ENCODE results near the gene WDR6. TPM values are rescaled to one million over a fixed set of nuclear protein-coding genes. Genes with fewer than 3 reads are reported as not detected.
A peak's percentile ranks its signal among the peaks of the same experiment; 100 is the strongest.

The WDR6 gene
- total RNA-seq, 1 experiment from 2014 or later, result 81.9 TPM

DNA sequence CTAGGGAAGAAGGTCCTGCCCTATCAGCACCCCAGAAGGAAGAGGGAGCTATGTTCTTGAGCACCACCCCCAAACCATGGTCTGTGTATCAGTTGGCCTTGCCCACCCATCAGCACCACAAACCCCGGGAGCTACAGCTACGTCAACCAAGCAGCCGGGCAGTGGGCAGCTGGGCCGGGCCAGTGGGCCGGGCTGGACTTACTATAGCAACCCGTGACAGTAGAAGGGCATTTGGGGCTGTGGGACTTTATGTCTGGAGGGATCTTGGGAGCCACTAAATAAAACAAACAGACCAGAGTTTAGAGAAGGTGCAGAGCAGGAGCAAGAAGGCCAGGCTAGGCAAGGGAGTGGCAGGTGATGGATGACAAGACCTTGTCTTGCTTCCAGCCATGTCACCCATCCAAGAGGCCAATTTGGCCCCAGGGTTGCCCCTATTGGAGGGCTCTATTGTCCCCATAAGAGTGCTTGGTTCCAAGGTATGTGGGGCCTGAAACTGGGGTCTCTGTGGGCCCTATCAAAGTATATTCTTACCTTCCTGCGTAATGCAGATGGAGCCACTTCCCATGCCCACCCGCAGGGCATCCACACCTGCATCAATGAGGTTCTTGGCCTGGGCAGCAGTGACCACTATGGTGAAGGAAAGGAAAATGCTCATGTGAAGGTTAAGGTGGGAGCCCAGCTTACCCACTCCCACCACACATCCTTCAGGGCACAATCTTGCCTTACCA, 18.8 kb downstream of the WDR6 start:
- DNase-seq, result no peak
- Histone ChIP-seq H3K9me3 (replicated peaks) (no peaks in the 10 kb centered on the region), H3K36me3 (peaks cover 37% of the 10 kb centered on the region), H3K27me3 (no peaks in the 10 kb centered on the region), H3K4me1 (peaks cover 8% of the 10 kb centered on the region), H3K27ac (no peak overlapping the region), H3K4me3 (no peak overlapping the region)

DNA sequence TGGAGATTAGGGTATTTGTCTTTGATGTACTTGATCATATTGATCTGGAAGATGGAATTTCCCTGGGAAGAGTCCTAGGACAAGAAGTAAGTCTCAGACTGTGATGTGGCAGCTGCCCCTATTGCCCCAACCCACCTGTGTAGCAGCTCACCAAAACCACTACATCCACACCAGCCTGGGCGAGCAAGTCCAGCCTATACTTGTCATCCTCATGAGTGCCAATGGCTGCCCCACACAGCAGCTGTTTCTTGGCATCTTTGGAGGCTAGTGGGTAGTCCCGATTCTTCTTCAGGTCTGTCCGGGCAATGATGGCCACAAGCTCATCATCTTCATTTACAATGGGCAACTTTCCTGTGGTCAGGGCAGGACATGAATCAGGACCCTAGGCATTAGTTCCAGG, 19.3 kb downstream of the WDR6 start:
- no peak for DNase-seq

DNA sequence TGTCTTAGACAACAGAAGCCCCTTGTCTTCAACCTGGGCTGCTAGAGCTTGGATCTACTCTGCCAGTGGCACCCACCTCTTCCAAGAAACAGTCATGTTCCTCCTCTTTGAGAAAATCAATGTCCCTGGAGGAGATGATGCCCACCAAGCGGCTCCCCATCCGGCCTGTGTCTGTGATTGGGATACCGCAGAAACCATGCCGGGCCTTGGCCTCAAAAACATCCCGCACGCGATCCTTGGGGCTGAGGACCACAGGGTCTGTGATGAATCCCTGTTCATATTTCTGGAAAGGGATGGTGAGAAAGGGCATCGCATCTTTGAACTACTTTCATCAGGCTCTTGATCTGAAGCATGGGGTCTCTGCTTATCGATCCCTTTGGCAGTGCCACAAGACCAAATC, 20.4 kb downstream of the WDR6 start:
- Histone ChIP-seq H3K4me1 (peaks cover 8% of the 10 kb centered on the region), H3K9me3 (replicated peaks) (no peaks in the 10 kb centered on the region), H3K27me3 (no peaks in the 10 kb centered on the region), H3K27ac (no peak overlapping the region), H3K36me3 (peaks cover 51% of the 10 kb centered on the region), H3K4me3 (no peak overlapping the region)
- DNase-seq, result no peak

More for the DNA sequence above, 19.3 kb downstream of the WDR6 start:
- Histone ChIP-seq H3K9me3 (replicated peaks) (no peaks in the 10 kb centered on the region), H3K27ac (no peak overlapping the region), H3K27me3 (no peaks in the 10 kb centered on the region), H3K4me1 (peaks cover 8% of the 10 kb centered on the region), H3K36me3 (peaks cover 41% of the 10 kb centered on the region), H3K4me3 (no peak overlapping the region)

DNA sequence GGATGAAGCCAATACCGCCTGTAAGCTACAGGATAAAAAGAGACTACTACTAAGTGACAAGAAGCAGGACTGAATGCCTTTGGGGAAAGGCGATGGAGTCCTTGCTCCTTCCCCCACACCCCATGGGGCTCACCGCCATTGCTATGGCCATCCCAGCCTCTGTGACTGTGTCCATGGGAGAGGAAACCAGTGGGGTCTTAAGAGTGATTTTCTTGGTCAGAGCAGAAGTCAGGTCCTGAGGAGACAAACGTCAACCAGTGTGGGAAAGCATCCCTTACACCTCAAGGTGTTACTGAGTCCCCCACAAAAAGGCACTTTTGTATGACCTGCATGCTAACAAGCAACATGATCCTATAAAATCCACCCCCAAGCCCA, 21.1 kb downstream of the WDR6 start:
- DNase-seq, result no peak
- H3K36me3 ChIP-seq, result peaks cover 53% of the 10 kb centered on the region
- no peak overlapping the region; the same call in 1 of the 2 replicates for H3K27ac ChIP-seq
- no peaks in the 10 kb centered on the region for H3K27me3 ChIP-seq
- peaks cover 6% of the 10 kb centered on the region for H3K4me1 ChIP-seq
- H3K4me3 ChIP-seq, result peak overlapping the region; percentile 66
- H3K9me3 ChIP-seq (replicated peaks), result no peaks in the 10 kb centered on the region

DNA sequence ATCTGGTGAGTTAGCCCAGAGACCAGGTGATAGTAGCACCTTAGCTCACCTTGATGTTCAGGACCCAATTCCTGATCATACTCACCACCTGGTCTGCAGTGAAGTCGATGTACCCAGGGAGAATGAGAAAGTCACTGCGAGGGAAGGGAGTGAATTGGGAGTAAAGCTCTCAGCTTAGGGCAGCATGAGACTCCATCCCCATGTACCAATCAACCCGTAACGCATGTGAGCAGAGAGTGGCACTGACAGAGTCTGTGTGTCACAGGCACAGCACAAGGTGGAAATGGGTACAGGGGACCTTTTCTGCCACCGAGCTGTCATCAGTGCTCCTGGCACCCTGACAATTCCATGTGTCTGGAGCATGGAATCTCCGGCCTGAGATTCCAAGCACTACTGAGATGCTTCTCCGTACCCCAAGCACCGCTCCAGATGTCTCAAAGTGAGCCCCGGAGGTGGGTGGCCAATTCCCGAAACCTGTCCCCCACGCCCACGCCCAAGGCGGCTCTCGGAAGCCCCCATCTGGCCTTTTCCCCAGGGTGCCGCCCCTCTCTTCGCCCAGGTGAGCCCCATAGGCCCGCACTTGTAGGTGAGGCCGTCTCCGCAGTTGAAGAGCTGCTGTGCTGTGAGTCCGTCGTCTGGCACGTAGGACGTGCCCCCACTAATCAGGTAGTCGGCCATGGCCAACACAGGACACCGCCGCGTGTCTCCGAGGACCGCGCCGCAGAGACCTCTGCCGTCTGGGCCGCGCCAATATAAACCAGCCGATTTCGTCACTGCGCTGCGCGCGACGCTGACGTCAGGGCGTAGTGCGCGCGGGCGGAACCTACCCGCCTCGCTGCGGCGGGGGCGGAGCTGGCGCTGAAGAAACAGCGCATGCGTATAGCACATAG, 21.7 kb downstream of the WDR6 start, which contains the start of gene IMPDH2:
TSS of gene IMPDH2 (minus strand) at position 726 of the 890 bp plus-strand sequence. CDS start at position 678, 48 bp downstream.
- Histone ChIP-seq H3K9me3 (replicated peaks) (no peaks in the 10 kb centered on the region), H3K4me1 (peaks cover 6% of the 10 kb centered on the region), H3K36me3 (peaks cover 53% of the 10 kb centered on the region), H3K4me3 (peak within 1 kb of the TSS; percentile 66), H3K27me3 (no peaks in the 10 kb centered on the region), H3K27ac (peak within 1 kb of the TSS; percentile 60)
- peak; percentile 87 to 92 for DNase-seq

DNA sequence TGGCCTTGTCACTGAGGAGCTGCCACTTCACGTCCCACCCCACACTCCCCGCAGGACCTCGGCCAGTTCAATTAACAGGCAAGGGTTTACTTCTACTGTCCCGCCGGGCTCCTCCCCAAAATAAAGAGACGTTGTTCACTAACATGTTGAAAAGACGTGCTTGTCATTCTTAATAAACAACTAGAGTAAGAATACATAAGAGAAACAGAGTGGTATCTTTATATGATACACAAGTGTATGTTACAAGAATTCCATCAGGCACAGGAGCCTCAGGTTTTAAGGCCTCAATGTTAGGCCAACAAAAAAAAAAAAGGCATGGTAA, 22.3 kb downstream of the WDR6 start:
- Histone ChIP-seq H3K27ac (no peak overlapping the region), H3K36me3 (peaks cover 56% of the 10 kb centered on the region), H3K4me1 (peaks cover 6% of the 10 kb centered on the region), H3K4me3 (peak overlapping the region; percentile 66), H3K27me3 (no peaks in the 10 kb centered on the region), H3K9me3 (replicated peaks) (no peaks in the 10 kb centered on the region)
- no peak for DNase-seq

DNA sequence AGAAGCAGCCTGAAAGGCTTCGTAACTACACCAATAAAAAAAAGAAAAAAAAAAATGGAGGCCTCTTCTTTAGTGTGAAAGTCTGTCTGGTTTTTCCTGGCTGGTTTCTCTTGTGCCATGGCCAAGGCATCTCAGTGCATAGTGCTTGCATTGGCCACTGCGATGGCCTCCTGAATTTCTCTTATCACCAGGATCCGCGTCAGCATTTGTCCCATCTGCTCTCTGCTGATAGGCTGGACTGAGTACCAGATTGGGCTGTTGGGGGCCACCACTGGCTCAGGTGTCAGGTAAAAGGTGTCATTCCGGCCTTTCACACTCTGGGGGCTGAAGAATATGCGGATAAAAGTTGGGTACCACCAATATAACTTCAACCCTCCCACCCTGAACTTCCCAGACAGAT, 23.1 kb downstream of the WDR6 start:
- DNase-seq, result no peak
- Histone ChIP-seq H3K36me3 (peaks cover 56% of the 10 kb centered on the region), H3K27ac (no peak overlapping the region), H3K4me1 (peaks cover 6% of the 10 kb centered on the region), H3K9me3 (replicated peaks) (no peaks in the 10 kb centered on the region), H3K27me3 (no peaks in the 10 kb centered on the region), H3K4me3 (no peak overlapping the region)

DNA sequence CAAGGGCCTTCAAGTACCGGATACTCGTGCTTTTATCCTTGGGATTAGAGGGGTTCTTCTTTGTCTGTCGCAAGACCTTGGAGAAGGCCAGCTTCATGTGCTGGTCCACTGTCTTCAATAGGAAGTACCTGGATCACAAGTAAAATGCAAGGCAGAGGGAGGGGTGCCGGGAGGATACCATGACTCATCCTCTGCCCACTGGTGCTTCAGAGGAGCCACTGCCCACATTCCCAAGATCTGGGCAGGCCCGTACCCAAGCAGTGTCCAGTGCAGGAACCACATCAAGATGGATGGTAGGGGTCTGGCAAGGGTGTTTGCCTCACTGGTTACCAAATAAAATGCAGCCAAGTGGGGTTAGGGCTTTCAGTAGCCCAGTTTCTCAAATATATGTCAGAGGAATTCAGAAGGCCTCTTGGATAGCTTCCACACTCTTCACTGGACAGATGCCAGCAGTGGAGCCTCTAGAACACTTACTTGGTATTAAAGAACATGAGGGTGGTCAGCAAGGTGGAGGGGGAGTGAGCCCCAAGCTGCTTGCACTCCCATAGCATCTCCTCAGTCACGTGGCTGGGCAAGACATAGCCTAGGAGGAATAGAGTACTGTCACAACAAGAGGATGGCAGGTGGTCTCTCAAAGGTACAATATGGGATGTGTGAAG, 25.6 kb downstream of the WDR6 start:
- no peak for DNase-seq
- Histone ChIP-seq H3K36me3 (peaks cover 35% of the 10 kb centered on the region), H3K4me1 (peaks cover 6% of the 10 kb centered on the region), H3K9me3 (replicated peaks) (no peaks in the 10 kb centered on the region), H3K27ac (no peak overlapping the region), H3K4me3 (no peak overlapping the region), H3K27me3 (no peaks in the 10 kb centered on the region)

DNA sequence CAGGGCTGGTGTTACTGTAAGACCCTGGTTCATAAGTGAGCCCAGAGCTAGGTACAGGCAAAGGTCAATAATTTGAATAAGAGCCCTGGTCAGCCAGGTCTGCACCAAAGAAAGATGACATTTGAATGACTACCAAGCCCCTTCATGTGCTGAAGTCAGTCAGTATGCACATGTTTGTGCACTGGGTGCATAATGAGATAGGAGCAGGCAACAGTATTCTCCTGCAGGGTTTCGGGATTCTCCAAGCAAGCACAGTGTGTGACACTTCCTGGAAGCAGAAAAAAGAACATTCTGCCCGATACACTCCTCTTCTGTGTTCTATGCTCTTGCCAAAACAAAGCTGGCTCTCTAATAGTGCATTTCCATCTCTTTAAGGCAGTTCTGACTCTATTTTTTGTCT, 27.5 kb downstream of the WDR6 start:
- H3K4me3 ChIP-seq, result no peak overlapping the region
- H3K9me3 ChIP-seq (replicated peaks), result no peaks in the 10 kb centered on the region
- H3K4me1 ChIP-seq, result no peaks in the 10 kb centered on the region
- H3K27ac ChIP-seq, result no peak overlapping the region
- no peak for DNase-seq
- no peaks in the 10 kb centered on the region for H3K27me3 ChIP-seq
- H3K36me3 ChIP-seq, result peaks cover 41% of the 10 kb centered on the region

DNA sequence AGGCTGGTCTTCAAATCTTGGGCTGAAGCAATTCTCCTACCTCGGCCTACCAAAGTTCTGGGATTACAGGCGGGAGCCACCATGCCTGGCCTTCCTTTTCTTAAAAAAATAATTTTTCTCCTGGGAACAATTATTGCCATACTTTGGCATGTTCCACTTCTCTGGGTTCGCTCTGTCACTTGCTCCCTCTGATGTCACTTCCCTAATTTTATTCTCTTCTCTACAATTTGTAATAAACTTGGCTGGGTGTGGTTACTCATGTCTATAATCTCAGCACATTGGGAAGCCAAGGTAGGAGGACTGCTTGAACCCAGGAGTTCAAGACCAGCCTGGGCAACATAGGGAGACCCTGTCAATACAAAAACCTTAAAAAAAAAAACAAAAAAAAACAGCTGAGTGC, 28.1 kb downstream of the WDR6 start:
- Histone ChIP-seq H3K4me1 (no peaks in the 10 kb centered on the region), H3K27me3 (no peaks in the 10 kb centered on the region), H3K4me3 (no peak overlapping the region), H3K36me3 (peaks cover 45% of the 10 kb centered on the region), H3K9me3 (replicated peaks) (no peaks in the 10 kb centered on the region), H3K27ac (no peak overlapping the region)
- DNase-seq, result no peak

DNA sequence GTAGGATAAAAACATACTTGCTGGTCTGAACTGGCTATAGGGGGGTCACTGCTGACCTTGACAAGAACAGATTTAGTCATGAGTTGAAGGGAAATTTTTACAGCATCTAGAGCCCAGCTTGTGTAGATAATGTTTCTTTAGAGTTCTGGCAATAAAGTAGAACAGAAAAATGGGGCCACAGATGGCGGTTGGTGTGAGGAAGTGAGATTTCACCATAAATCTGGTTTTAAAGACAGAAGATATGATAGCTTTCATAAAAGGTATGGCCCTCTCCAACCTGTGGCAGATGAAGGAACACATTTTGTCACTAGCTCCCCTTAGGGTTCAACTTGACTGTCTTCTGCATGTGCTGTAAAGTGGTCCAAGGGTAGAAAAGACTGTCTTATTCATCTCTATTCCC, 46.4 kb downstream of the WDR6 start:
- Histone ChIP-seq H3K27ac (no peak overlapping the region), H3K27me3 (no peaks in the 10 kb centered on the region), H3K9me3 (replicated peaks) (no peaks in the 10 kb centered on the region), H3K4me1 (no peaks in the 10 kb centered on the region), H3K4me3 (no peak overlapping the region), H3K36me3 (peaks cover 51% of the 10 kb centered on the region)
- DNase-seq, result no peak

DNA sequence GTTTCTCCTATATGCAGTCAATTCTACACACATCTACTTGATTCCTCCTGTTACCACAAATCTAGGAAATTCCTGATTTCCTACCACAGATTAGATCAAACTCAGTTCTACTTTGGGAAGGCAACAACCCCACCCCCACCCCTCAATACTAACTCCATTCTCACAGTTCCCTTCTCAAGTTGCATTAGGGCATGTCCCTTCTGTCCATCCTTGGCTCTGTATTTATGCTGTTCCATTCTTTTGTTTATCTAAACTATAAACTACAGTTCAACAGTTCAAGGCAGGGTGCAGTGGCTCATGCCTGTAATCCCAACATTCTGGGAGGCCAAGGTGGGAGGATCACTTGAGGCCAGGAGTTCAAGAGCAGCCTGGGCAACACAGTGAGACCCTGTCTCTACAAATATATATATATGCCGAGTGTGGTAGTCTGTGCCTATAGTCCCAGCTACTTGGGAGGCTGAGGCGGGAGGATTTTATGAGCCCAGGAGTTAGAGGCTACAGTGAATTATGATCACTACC, 47.2 kb downstream of the WDR6 start:
- H3K36me3 ChIP-seq, result peaks cover 51% of the 10 kb centered on the region
- H3K27ac ChIP-seq, result no peak overlapping the region
- no peaks in the 10 kb centered on the region for H3K9me3 ChIP-seq (replicated peaks)
- H3K27me3 ChIP-seq, result no peaks in the 10 kb centered on the region
- H3K4me1 ChIP-seq, result no peaks in the 10 kb centered on the region
- DNase-seq, result no peak
- H3K4me3 ChIP-seq, result no peak overlapping the region

DNA sequence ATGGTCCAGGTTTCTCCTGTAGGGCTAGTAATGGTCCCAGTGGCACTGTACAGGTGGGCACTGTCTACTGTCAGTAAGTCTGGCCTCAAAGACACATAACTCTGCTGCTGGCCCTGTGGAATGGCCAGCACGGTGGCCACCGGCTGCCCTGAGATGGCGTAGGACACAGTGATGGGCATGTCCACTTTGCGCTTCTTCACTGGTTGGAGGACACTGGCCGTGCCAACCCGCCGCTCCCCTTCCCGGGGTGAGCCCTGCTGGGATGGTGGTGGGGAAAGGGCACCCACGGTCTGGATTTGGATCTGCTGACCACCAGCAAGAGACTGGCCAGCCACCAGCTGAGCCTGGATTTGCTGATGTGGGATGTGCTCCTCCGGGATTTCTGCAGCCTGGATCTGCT, 50.1 kb downstream of the WDR6 start:
- Histone ChIP-seq H3K36me3 (peaks cover 59% of the 10 kb centered on the region), H3K4me1 (no peaks in the 10 kb centered on the region), H3K4me3 (no peak overlapping the region), H3K27ac (no peak overlapping the region), H3K9me3 (replicated peaks) (no peaks in the 10 kb centered on the region), H3K27me3 (no peaks in the 10 kb centered on the region)
- no peak for DNase-seq

DNA sequence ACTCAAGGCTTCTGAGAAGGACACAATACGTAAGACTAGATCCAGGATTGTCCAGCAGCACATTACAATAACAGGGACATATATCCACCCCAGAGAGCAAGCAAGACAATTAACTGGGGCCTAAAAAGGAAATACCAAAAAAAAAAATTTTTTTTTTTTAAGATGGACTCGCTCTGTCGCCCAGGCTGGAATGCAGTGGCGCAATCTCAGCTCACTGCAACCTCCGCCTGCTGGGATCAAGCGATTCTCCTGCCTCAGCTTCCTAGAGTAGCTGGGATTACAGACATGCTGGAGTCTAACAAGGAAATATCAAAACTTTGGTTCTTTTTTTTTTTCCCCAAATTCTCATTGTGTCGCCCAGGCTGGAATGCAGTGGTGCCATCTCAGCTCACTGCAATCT, 50.8 kb downstream of the WDR6 start:
- peaks cover 59% of the 10 kb centered on the region for H3K36me3 ChIP-seq
- DNase-seq, result no peak

More for the DNA sequence above, 50.8 kb downstream of the WDR6 start:
- no peaks in the 10 kb centered on the region for H3K9me3 ChIP-seq (replicated peaks)
- no peak overlapping the region for H3K27ac ChIP-seq
- H3K27me3 ChIP-seq, result no peaks in the 10 kb centered on the region
- no peak overlapping the region for H3K4me3 ChIP-seq
- H3K4me1 ChIP-seq, result no peaks in the 10 kb centered on the region
